Fibroblast of lung (primary cell): Measurements from ENCODE around the gene TCAIM. TPM values are rescaled to one million over a fixed set of nuclear protein-coding genes. Genes with fewer than 3 reads are reported as not detected.

ENCODE experiments used
- DNase-seq, 2 donors: peaks; one replicate each; pipeline versions ENCODE4 v3.0.0 to v3.0.0-alpha.2; 2010; ENCODE audit warnings: low read depth in 2 of 2
- H2AFZ ChIP-seq: 2 replicates; pipeline ENCODE4 v1.5.1; 2012; ENCODE audit warnings: low read length, control low read depth, inconsistent platforms
- H3K27ac ChIP-seq: 2 replicates; pipeline ENCODE4 v1.5.1; 2011; ENCODE audit warnings: low read length, control low read depth; ENCODE audit not compliant: insufficient read depth
- H3K27me3 ChIP-seq: 2 replicates; pipeline ENCODE4 v1.5.1; 2011; ENCODE audit warnings: mild to moderate bottlenecking, low read length; ENCODE audit not compliant: control insufficient read depth, insufficient read depth
- H3K36me3 ChIP-seq: 2 replicates; pipeline ENCODE4 v1.5.1; 2011; ENCODE audit warnings: low read length; ENCODE audit not compliant: control insufficient read depth, insufficient read depth
- H3K4me1 ChIP-seq: 2 replicates; pipeline ENCODE4 v1.5.1; 2011; ENCODE audit warnings: low read length; ENCODE audit not compliant: control insufficient read depth, insufficient read depth; ENCODE audit errors: extremely low read depth
- H3K4me2 ChIP-seq: 2 replicates; pipeline ENCODE4 v1.5.1; 2011; ENCODE audit warnings: low read length, control low read depth; ENCODE audit not compliant: insufficient read depth; ENCODE audit errors: extremely low read depth
- H3K4me3 ChIP-seq, 4 experiments: fragments of 200-600 bp in 1 of 4; sonication (generic) in 1 of 4; replicated peaks in 1 of 4; 2 replicates each; pipeline ENCODE4 v1.5.1; 2011 to 2016; ENCODE audit warnings: low read length in 4 of 4, low read depth in 3 of 4, mild to moderate bottlenecking in 3 of 4, control low read depth in 2 of 4, inconsistent platforms in 1 of 4, mixed read lengths in 1 of 4; ENCODE audit not compliant: insufficient read depth in 1 of 4; ENCODE audit errors: control extremely low read depth in 1 of 4
- H3K79me2 ChIP-seq: 2 replicates; pipeline ENCODE4 v1.5.1; 2012; ENCODE audit warnings: mild to moderate bottlenecking, low read length, inconsistent platforms; ENCODE audit not compliant: control insufficient read depth, insufficient read depth
- H3K9ac ChIP-seq: 2 replicates; pipeline ENCODE4 v1.5.1; 2011; ENCODE audit warnings: mild to moderate bottlenecking, low read length, control low read depth; ENCODE audit not compliant: insufficient read depth
- H3K9me3 ChIP-seq: 2 replicates; pipeline ENCODE4 v1.5.1; 2012; ENCODE audit warnings: low read depth, low read length; ENCODE audit not compliant: control insufficient read depth, insufficient read depth
- H4K20me1 ChIP-seq: 2 replicates; pipeline ENCODE4 v1.5.1; 2011; ENCODE audit warnings: low read length; ENCODE audit not compliant: control insufficient read depth, insufficient read depth; ENCODE audit errors: extremely low read depth
- EZH2 ChIP-seq: IDR thresholded peaks from 2 replicates; pipeline ENCODE4 v1.5.1; 2012; ENCODE audit warnings: low read length, control low read depth, mild to moderate bottlenecking; ENCODE audit errors: missing control alignments
- polyA plus RNA-seq, 2 donors: library from polyadenylated mRNA; depleted of rRNA in 1 of 2; stranded (reverse) in 1 of 2; unstranded in 1 of 2; fragments of >200 nt; gene quantifications; 2 replicates each; pipeline ENCODE4 v1.2.1, GENCODE V29; 2011 to 2012; ENCODE audit warnings: missing spikeins in 1 of 2
- total RNA-seq: library from RNA; depleted of rRNA; stranded (reverse); fragments of >200 nt; gene quantifications from 2 replicates; pipeline ENCODE4 v1.2.1, GENCODE V29; 2014
- TF ChIP-seq, protein P1 (sequence below), 2 donors: IDR thresholded peaks in 1 of 2; conservative IDR thresholded peaks in 1 of 2; 1 replicate in 1 of 2; 2 replicates in 1 of 2; pipeline ENCODE4 v1.5.1; 2011 to 2012; ENCODE audit warnings: low read length in 2 of 2, control low read depth in 1 of 2, inconsistent platforms in 1 of 2, low read depth in 1 of 2, mild to moderate bottlenecking in 1 of 2

Gene TCAIM
- total and polyA plus RNA-seq, 2 donors (not counting 1 experiment from before 2014, with no cell fraction given), result 29.8 to 46.6 TPM

DNA sequence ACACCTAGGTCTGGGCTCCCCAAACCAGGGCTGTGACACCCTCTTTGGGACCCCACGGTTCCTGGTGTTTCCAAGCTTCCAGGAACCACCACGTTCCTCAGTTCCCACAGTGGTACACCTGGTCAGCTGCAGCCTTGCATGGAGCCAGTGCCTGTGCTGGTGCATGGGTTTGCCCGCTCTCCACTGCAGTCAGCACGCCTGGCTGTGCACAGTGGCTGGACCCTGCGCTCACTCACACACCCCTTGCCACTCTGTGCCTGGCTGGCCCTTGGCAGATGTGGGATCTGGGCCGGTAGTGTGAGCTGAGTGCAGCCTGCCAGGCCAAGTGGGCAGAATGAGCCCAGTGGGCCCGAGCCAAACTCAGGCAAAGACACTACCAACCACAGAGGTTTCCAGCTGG is 48.8 kb downstream of the TCAIM start:
- no peak overlapping the region for H3K27ac ChIP-seq
- H3K4me2 ChIP-seq, result no peak overlapping the region
- DNase-seq, result no peak
- no peaks in the 10 kb centered on the region for H3K36me3 ChIP-seq
- H3K4me3 ChIP-seq, result no peak overlapping the region
- TF ChIP-seq, protein P1, sequence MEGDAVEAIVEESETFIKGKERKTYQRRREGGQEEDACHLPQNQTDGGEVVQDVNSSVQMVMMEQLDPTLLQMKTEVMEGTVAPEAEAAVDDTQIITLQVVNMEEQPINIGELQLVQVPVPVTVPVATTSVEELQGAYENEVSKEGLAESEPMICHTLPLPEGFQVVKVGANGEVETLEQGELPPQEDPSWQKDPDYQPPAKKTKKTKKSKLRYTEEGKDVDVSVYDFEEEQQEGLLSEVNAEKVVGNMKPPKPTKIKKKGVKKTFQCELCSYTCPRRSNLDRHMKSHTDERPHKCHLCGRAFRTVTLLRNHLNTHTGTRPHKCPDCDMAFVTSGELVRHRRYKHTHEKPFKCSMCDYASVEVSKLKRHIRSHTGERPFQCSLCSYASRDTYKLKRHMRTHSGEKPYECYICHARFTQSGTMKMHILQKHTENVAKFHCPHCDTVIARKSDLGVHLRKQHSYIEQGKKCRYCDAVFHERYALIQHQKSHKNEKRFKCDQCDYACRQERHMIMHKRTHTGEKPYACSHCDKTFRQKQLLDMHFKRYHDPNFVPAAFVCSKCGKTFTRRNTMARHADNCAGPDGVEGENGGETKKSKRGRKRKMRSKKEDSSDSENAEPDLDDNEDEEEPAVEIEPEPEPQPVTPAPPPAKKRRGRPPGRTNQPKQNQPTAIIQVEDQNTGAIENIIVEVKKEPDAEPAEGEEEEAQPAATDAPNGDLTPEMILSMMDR (conservative IDR thresholded peaks at IDR 0.05 in 1 of 2, IDR thresholded peaks at IDR 0.05 in 1 of 2; ENCODE audit: low read depth in 1 of 2, low read length in 2 of 2), result no peak
- TF ChIP-seq EZH2, result no peak
- H3K27me3 ChIP-seq, result no peaks in the 10 kb centered on the region
- no peaks in the 10 kb centered on the region for H3K4me1 ChIP-seq
- H4K20me1 ChIP-seq, result no peaks in the 10 kb centered on the region
- no peaks in the 10 kb centered on the region for H3K79me2 ChIP-seq
- H3K9me3 ChIP-seq, result no peaks in the 10 kb centered on the region
- H2AFZ ChIP-seq, result no peak overlapping the region
- no peak overlapping the region for H3K9ac ChIP-seq

DNA sequence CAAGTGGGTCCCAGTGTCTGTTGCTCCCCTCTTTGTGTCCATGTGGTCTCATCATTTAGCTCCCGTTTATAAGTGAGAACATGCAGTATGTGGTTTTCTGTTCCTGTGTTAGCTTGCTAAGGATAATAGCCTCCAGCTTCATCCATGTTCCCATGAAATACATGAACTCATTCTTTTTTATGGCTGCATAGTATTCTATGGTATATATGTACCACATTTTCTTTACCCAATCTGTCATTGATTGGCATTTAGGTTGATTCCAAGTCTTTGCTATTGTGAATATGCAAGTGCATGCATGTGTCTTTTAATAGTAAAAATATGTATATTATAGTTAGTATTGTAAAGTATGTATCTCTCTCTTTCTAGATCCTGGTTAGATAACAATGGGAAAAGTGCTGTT is 53.9 kb downstream of the TCAIM start:
- no peaks in the 10 kb centered on the region for H3K4me1 ChIP-seq
- no peaks in the 10 kb centered on the region for H3K79me2 ChIP-seq
- DNase-seq, result no peak
- no peaks in the 10 kb centered on the region for H4K20me1 ChIP-seq
- no peak overlapping the region for H3K4me3 ChIP-seq
- H3K36me3 ChIP-seq, result no peaks in the 10 kb centered on the region
- TF ChIP-seq, protein P1 (conservative IDR thresholded peaks at IDR 0.05 in 1 of 2, IDR thresholded peaks at IDR 0.05 in 1 of 2; ENCODE audit: low read depth in 1 of 2, low read length in 2 of 2), result no peak
- no peak overlapping the region for H3K4me2 ChIP-seq
- no peaks in the 10 kb centered on the region for H3K9me3 ChIP-seq
- H2AFZ ChIP-seq, result no peak overlapping the region
- H3K9ac ChIP-seq, result no peak overlapping the region
- H3K27ac ChIP-seq, result no peak overlapping the region
- no peaks in the 10 kb centered on the region for H3K27me3 ChIP-seq

DNA sequence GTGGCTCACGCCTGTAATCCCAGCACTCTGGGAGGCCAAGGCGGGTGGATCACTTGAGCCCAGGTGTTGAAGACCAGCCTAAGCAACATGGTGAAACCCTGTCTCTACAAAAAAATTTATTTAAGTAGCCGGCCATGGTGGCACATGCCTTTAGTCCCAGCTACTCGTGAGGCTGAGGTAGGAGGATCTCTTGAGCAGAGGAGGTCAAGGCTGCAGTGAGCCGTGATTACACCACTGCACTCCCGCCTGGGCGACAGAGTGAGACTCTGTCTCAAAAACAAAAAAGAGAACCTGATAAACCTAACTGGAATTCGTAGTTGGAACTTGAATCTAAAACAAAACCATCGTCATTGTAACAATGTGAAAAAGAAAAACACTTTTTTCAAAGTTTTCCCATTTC is 57.1 kb downstream of the TCAIM start:
- TF ChIP-seq, protein P1 (conservative IDR thresholded peaks at IDR 0.05 in 1 of 2, IDR thresholded peaks at IDR 0.05 in 1 of 2; ENCODE audit: low read depth in 1 of 2, low read length in 2 of 2), result no peak
- TF ChIP-seq EZH2, result no peak
- H3K9me3 ChIP-seq, result no peaks in the 10 kb centered on the region
- no peaks in the 10 kb centered on the region for H3K36me3 ChIP-seq
- H3K4me3 ChIP-seq, result no peak overlapping the region
- no peaks in the 10 kb centered on the region for H3K27me3 ChIP-seq
- no peaks in the 10 kb centered on the region for H3K4me1 ChIP-seq
- DNase-seq, result no peak
- no peak overlapping the region for H3K4me2 ChIP-seq
- no peaks in the 10 kb centered on the region for H3K79me2 ChIP-seq
- no peak overlapping the region for H3K27ac ChIP-seq
- no peaks in the 10 kb centered on the region for H4K20me1 ChIP-seq
- H2AFZ ChIP-seq, result no peak overlapping the region
- no peak overlapping the region for H3K9ac ChIP-seq
